ENCODE measurements around the gene MGAT3. TPM values are rescaled to one million over a fixed set of nuclear protein-coding genes. Genes with fewer than 3 reads are reported as not detected.

Gene MGAT3
- total and polyA plus RNA-seq, 9 of the 15 experiments (the other 6 are each of a cell fraction or from before 2014, with no cell fraction given) = 0.10 to 11.5 (median 4.6) TPM

DNA sequence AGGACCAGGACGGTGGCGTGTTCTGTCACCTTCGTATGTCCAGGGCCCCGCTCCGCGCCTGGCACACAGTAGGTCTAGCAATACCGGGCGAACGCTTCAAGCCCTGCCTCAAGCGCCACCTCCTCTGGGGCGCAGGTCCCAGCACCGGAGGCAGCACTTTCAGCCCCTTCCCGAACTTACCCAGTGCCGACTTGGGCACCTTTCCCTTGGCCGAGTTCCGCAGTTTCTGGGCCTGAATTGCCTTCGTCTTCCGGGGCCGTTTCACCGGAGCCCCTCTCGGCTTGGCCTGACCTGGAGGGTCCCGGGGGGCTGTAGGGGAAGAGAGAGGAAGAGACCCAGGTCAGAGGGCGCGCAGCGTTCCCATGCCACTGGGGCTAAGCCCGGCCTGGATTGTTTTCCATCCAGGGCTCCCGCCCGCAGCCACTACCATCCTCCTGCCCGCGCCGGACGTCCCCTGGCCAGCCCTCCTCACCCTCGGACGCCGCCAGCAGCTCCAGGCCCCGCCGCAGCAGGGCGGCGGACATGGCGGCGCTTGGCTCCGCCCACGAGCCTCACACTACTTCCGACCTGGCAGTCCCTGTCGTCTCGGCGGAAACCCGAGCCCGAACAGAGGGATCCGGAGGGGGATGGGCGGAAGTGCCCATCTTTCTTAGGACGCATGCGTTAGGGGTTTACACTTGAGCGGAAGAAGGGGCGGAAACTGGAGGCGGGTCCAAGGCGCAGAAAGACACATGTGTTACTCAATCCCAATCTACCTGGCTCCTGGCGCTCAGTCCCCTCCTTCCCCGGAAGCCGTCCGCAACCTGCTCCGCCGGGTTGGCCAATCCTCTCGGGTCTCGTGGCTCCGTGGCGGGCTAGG, 75.6 kb downstream of the MGAT3 start, which contains the start of gene RPS19BP1 (continued):
- TF ChIP-seq, protein P1, sequence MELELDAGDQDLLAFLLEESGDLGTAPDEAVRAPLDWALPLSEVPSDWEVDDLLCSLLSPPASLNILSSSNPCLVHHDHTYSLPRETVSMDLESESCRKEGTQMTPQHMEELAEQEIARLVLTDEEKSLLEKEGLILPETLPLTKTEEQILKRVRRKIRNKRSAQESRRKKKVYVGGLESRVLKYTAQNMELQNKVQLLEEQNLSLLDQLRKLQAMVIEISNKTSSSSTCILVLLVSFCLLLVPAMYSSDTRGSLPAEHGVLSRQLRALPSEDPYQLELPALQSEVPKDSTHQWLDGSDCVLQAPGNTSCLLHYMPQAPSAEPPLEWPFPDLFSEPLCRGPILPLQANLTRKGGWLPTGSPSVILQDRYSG (tag; conservative IDR thresholded peaks at IDR 0.05; ENCODE audit: low read depth) = no peak
- TF ChIP-seq TEAD2 (tag; IDR thresholded peaks at IDR 0.05) (no peak), NR2C1 (IDR thresholded peaks at IDR 0.05) (no peak), NR2C1 (tag; IDR thresholded peaks at IDR 0.05) (no peak), KLF16 (IDR thresholded peaks at IDR 0.05) (no peak), ZNF696 (CRISPR knock-in tag; conservative IDR thresholded peaks at IDR 0.05) (no peak), STAT5B (CRISPR knock-in tag; IDR thresholded peaks at IDR 0.05) (no peak), ARID1B (IDR thresholded peaks at IDR 0.05) (no peak), GATAD2B (IDR thresholded peaks at IDR 0.05; ENCODE audit: borderline replicate concordance) (no peak)
- TF ChIP-seq, protein P2, sequence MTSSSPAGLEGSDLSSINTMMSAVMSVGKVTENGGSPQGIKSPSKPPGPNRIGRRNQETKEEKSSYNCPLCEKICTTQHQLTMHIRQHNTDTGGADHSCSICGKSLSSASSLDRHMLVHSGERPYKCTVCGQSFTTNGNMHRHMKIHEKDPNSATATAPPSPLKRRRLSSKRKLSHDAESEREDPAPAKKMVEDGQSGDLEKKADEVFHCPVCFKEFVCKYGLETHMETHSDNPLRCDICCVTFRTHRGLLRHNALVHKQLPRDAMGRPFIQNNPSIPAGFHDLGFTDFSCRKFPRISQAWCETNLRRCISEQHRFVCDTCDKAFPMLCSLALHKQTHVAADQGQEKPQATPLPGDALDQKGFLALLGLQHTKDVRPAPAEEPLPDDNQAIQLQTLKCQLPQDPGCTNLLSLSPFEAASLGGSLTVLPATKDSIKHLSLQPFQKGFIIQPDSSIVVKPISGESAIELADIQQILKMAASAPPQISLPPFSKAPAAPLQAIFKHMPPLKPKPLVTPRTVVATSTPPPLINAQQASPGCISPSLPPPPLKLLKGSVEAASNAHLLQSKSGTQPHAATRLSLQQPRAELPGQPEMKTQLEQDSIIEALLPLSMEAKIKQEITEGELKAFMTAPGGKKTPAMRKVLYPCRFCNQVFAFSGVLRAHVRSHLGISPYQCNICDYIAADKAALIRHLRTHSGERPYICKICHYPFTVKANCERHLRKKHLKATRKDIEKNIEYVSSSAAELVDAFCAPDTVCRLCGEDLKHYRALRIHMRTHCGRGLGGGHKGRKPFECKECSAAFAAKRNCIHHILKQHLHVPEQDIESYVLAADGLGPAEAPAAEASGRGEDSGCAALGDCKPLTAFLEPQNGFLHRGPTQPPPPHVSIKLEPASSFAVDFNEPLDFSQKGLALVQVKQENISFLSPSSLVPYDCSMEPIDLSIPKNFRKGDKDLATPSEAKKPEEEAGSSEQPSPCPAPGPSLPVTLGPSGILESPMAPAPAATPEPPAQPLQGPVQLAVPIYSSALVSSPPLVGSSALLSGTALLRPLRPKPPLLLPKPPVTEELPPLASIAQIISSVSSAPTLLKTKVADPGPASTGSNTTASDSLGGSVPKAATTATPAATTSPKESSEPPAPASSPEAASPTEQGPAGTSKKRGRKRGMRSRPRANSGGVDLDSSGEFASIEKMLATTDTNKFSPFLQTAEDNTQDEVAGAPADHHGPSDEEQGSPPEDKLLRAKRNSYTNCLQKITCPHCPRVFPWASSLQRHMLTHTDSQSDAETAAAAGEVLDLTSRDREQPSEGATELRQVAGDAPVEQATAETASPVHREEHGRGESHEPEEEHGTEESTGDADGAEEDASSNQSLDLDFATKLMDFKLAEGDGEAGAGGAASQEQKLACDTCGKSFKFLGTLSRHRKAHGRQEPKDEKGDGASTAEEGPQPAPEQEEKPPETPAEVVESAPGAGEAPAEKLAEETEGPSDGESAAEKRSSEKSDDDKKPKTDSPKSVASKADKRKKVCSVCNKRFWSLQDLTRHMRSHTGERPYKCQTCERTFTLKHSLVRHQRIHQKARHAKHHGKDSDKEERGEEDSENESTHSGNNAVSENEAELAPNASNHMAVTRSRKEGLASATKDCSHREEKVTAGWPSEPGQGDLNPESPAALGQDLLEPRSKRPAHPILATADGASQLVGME (CRISPR knock-in tag; IDR thresholded peaks at IDR 0.05) = no peak
- TF ChIP-seq, protein P3, sequence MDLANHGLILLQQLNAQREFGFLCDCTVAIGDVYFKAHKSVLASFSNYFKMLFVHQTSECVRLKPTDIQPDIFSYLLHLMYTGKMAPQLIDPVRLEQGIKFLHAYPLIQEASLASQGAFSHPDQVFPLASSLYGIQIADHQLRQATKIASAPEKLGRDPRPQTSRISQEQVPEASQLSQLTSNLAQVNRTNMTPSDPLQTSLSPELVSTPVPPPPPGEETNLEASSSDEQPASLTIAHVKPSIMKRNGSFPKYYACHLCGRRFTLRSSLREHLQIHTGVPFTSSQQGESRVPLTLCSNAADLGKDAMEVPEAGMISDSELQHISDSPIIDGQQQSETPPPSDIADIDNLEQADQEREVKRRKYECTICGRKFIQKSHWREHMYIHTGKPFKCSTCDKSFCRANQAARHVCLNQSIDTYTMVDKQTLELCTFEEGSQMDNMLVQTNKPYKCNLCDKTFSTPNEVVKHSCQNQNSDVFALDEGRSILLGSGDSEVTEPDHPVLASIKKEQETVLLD (IDR thresholded peaks at IDR 0.05) = no peak
- TF ChIP-seq, protein P4, sequence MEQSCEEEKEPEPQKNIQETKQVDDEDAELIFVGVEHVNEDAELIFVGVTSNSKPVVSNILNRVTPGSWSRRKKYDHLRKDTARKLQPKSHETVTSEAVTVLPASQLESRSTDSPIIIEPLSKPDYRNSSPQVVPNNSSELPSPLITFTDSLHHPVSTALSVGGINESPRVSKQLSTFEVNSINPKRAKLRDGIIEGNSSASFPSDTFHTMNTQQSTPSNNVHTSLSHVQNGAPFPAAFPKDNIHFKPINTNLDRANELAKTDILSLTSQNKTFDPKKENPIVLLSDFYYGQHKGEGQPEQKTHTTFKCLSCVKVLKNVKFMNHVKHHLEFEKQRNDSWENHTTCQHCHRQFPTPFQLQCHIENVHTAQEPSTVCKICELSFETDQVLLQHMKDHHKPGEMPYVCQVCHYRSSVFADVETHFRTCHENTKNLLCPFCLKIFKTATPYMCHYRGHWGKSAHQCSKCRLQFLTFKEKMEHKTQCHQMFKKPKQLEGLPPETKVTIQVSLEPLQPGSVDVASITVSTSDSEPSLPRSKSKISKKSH (CRISPR knock-in tag; IDR thresholded peaks at IDR 0.05) = no peak
- TF ChIP-seq, protein P5, sequence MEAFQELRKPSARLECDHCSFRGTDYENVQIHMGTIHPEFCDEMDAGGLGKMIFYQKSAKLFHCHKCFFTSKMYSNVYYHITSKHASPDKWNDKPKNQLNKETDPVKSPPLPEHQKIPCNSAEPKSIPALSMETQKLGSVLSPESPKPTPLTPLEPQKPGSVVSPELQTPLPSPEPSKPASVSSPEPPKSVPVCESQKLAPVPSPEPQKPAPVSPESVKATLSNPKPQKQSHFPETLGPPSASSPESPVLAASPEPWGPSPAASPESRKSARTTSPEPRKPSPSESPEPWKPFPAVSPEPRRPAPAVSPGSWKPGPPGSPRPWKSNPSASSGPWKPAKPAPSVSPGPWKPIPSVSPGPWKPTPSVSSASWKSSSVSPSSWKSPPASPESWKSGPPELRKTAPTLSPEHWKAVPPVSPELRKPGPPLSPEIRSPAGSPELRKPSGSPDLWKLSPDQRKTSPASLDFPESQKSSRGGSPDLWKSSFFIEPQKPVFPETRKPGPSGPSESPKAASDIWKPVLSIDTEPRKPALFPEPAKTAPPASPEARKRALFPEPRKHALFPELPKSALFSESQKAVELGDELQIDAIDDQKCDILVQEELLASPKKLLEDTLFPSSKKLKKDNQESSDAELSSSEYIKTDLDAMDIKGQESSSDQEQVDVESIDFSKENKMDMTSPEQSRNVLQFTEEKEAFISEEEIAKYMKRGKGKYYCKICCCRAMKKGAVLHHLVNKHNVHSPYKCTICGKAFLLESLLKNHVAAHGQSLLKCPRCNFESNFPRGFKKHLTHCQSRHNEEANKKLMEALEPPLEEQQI (IDR thresholded peaks at IDR 0.05) = no peak
